GM12872 (cell line): ENCODE measurements around the gene CRYGS.

Experiments used
- TF ChIP-seq, protein P1 (sequence below): IDR thresholded peaks from 3 replicates; pipeline ENCODE4 v1.5.1; 2011; ENCODE audit warnings: low read depth, mild to moderate bottlenecking, low read length, moderate library complexity; ENCODE audit not compliant: insufficient read depth

The CRYGS gene

DNA sequence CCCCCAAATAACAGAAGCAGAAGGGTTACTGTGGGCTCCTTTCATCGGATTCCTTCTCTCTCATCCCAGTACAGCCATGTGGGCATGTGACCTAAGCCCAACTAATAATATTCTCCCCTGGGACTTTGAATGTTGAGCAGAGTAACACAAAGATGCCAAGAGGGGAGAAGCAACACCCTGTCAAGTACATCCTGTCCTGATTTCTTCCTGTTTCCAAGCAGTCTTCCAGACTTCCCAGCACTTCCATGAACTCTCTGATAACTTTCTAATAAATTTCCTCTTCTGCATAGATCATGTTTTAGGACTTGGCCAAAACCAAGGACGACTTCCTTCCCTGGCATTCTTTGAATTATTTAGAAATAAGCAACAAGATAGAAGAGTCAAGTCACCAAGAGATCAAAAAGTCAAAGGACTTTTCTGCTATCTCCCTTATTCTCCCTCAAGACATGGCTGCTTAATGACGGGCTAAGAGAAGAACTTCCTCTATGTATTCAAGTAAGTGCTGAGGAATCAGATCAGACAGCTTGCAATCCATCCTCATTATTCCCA lies 37.9 kb downstream of the CRYGS start:
- TF ChIP-seq, protein P1, sequence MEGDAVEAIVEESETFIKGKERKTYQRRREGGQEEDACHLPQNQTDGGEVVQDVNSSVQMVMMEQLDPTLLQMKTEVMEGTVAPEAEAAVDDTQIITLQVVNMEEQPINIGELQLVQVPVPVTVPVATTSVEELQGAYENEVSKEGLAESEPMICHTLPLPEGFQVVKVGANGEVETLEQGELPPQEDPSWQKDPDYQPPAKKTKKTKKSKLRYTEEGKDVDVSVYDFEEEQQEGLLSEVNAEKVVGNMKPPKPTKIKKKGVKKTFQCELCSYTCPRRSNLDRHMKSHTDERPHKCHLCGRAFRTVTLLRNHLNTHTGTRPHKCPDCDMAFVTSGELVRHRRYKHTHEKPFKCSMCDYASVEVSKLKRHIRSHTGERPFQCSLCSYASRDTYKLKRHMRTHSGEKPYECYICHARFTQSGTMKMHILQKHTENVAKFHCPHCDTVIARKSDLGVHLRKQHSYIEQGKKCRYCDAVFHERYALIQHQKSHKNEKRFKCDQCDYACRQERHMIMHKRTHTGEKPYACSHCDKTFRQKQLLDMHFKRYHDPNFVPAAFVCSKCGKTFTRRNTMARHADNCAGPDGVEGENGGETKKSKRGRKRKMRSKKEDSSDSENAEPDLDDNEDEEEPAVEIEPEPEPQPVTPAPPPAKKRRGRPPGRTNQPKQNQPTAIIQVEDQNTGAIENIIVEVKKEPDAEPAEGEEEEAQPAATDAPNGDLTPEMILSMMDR: no peak

DNA sequence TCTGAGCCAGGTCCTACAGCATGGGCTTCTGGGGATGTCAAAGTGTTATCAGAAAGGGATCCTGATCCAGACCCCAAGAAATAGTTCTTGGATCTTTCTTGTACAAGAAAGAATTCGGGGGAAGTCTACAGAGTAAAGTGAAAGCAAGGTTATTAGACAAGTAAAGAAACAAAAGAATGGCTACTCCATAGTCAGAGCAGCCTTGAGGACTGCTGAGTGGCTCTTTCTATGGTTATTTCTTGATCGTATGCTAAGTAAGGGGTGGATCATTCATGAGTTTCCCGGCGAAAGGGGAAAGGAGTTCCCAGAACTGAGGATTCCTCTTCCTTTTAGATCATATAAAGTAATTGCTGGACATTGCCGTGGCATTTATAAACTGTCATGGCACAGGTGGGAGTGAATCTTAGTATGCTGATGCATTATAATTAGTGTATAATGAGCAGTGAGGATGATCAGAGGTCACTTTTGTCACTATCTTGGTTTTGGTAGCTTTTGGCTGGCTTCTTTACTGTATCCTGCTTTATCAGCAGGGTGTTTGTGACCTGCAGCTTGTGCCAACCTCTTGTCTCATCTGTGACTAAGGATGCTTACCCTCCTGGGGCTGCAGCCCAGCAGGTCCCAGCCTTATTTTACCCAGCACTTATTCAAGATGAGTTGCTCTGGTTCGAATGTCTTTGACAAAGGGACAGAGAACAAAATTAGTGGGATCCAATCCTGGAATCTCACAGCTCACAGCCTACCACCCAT lies 41.0 kb downstream of the CRYGS start:
- TF ChIP-seq, protein P1: no peak

DNA sequence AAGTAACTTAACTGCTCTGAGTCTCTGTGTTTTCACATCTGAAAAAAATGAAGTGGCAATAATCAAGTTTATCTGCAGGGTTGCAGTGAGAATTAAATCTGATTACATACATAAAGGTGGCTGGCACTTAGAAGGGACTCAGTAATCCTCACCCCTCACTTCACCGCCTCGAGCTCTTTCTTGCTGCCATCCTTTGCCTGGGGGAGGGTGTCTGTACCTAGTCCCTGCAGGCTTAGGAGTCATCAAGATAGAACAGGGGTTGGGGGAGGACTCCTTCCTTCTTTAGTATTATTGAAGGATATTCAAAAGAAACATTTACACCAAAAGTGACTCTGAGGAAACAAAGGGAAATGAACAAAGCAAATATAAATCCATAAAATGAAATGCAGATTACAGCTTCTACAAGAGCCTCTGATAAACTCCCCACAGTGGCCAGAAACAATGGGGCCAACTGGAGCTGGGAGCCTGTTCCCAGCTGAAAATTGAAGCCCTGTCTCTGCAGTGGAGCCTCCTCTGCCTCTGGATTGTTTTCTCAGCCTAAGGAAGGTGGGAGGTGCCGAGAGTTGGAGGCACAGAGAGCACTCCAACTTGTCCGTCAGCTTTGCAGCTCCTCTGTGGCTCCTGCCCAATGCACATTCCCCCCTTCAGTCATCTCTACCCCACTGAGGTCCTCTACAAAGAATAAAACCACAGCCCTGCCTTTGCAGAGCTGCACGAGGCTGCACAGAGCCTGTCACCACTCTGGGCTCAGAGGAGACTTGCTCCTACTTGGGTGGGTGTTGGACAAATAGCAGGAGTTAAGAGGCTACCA lies 41.8 kb downstream of the CRYGS start:
- TF ChIP-seq, protein P1: no peak

DNA sequence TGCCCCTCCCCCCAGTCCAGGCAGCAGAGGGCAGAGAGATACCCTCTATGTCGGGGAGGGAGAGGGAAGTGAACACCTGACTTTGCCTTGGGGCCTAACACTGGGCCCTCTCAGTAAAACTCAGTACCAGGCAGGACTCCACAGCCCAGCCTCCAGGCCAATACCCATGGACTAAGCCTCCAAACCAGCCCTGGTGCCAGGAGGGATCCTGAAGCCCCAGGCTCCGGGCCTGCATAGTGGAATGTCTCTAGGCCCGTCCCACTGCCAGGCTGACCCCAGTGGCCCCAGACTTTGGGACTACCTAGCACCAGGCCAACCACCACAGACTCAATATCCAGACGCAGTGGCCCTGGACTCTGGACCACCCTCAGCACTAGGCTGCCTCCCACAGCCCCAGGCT lies 46.6 kb downstream of the CRYGS start:
- TF ChIP-seq, protein P1: no peak

DNA sequence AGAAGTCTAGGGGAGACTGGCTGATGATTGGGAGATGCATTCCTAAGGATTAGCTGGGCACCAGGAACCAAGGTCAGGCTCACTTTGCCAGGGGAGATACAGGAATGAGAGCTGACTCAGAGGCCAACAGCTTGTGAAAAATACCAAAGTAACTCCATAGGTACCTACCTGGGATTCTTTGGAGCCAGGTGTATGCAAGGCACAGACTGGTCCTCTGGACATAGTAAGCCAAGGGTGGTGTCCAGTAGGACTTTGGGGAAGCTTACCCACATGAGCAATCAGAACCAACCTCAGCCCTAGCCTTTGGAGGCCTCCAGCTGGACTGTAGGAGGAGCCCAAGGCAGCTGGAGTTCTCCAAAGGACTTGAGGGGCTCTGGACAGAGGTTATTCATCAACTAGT lies 47.5 kb downstream of the CRYGS start:
- TF ChIP-seq, protein P1: no peak

DNA sequence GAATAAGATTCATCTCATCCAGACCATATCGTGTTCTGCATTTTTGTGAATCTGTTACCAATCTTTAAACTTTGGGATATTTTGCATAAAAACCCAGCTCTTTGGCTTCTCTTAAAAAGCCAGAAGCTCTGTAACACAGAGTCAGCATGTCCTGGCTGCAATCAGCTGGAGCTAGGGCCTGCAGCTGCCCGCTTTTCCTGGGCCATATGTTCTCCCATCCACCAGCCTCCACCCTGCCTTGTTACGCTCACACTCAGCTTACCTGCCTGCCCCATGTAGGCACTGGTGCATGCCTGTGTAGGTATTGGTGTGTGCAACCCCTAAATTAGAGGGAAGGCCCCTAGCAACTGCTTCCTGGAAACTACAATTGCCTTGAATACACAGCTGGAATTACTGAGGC lies 48.2 kb downstream of the CRYGS start:
- TF ChIP-seq, protein P1: no peak

DNA sequence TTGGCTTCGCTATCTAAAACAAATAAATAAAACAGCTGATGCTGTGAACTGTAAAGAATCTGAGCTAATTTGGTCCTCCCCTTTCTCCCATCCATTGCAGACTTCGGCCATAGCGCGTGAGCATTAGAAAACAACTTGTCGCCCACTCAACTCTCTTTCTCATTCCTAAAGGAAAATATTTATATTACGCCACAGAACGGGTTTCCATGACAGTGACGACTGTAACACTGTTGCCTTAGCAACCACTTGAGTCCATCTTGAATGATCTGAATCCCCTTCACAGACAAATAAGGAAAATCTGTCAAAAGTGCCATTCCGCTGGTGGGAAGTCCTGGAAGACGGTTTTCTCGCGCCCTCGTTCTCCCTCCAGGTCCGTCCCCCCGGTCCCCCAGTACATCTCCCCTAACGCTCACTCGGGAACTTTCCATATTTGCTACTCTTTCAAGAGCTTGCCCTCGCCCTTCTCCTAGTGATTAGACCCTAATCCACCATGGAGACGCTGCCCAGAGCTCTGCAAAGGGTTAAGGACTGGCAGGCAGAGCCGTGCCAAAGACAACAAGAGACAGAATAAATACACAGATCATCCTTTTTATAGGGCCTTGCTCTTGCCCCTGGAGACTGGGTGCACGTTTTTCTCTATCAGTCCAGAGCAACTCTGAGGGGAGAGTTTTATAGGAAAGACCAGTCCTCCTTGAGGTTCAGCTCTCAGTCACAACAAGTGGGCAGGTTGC lies 50.5 kb downstream of the CRYGS start:
- TF ChIP-seq, protein P1: no peak
